GM12878 (cell line): ENCODE measurements around the gene PTCH2. TPM values are rescaled to one million over a fixed set of nuclear protein-coding genes. Genes with fewer than 3 reads are reported as not detected.

Experiments
- ASH2L ChIP-seq: fragments of 300-600, 200-600 bp; sonication (generic); IDR thresholded peaks from 2 replicates; pipeline ENCODE4 v1.6.1; 2017; ENCODE audit warnings: low read depth, mild to moderate bottlenecking, borderline replicate concordance
- CREB1 ChIP-seq: IDR thresholded peaks from 2 replicates; pipeline ENCODE4 v1.6.1; 2012; ENCODE audit warnings: low read depth, mild to moderate bottlenecking, inconsistent platforms
- CREM ChIP-seq: IDR thresholded peaks from 2 replicates; pipeline ENCODE4 v1.6.1; 2014; ENCODE audit warnings: antibody characterized with exemption, low read depth
- EED ChIP-seq: sonication (generic); IDR thresholded peaks from 2 replicates; pipeline ENCODE4 v1.6.1; 2016; ENCODE audit warnings: antibody characterized with exemption, low read depth
- MLLT1 ChIP-seq: fragments of 450-650 bp; IDR thresholded peaks from 2 replicates; pipeline ENCODE4 v1.6.1; 2016; ENCODE audit warnings: mild to moderate bottlenecking
- PKNOX1 ChIP-seq: fragments of 450-650 bp; IDR thresholded peaks from 2 replicates; pipeline ENCODE4 v1.6.1; 2016; ENCODE audit warnings: mild to moderate bottlenecking
- RFX5 ChIP-seq: IDR thresholded peaks from 2 replicates; pipeline ENCODE4 v1.6.1; 2011; ENCODE audit warnings: low read depth, low read length, improper control_type of control experiment
- RUNX3 ChIP-seq: IDR thresholded peaks from 2 replicates; pipeline ENCODE4 v1.6.1; 2012; ENCODE audit warnings: low read length, inconsistent platforms
- SIX5 ChIP-seq: IDR thresholded peaks from 2 replicates; pipeline ENCODE4 v1.6.1; 2011; ENCODE audit warnings: mild to moderate bottlenecking, low read depth, low read length, moderate library complexity; ENCODE audit not compliant: severe bottlenecking
- STAT1 ChIP-seq: fragments of 450-650 bp; conservative IDR thresholded peaks from 2 replicates; pipeline ENCODE4 v1.6.1; 2014; ENCODE audit warnings: antibody characterized with exemption, mild to moderate bottlenecking
- TBL1XR1 ChIP-seq: IDR thresholded peaks from 2 replicates; pipeline ENCODE4 v1.6.1; 2012; ENCODE audit warnings: low read depth, low read length, improper control_type of control experiment
- YY1 ChIP-seq: IDR thresholded peaks from 2 replicates; pipeline ENCODE4 v1.6.1; 2011; ENCODE audit warnings: low read depth, mild to moderate bottlenecking, low read length
- ZBTB33 ChIP-seq: fragments of 450-650 bp; IDR thresholded peaks from 2 replicates; pipeline ENCODE4 v1.6.1; 2017; ENCODE audit warnings: mild to moderate bottlenecking
- ZBTB4 ChIP-seq: fragments of 450-650 bp; formaldehyde crosslinking; IDR thresholded peaks from 2 replicates; pipeline ENCODE4 v1.4.0; 2022; ENCODE audit warnings: mild to moderate bottlenecking, moderate library complexity
- polyA plus RNA-seq, 11 experiments: library from polyadenylated mRNA; depleted of rRNA in 4 of 11; unstranded in 6 of 11; stranded (reverse) in 5 of 11; fragments of >200 nt; fragmentation: Nextera tagmentation in 4 of 11; fragmentation: Illumina TruSeq in 1 of 11; extraction: Ambion mirVana in 4 of 11; extraction: Trizol in 1 of 11; gene quantifications; 1 replicate in 1 of 11; 2 replicates in 10 of 11; pipeline versions ENCODE4 v1.2.1 to v1.2.3, GENCODE V29; 2011 to 2016; ENCODE audit warnings: inconsistent platforms in 2 of 11, missing spikeins in 2 of 11, low read depth in 1 of 11
- total RNA-seq, 4 experiments: library from RNA; depleted of rRNA in 3 of 4; stranded (reverse); fragments of >200 nt in 3 of 4; fragmentation: Illumina TruSeq in 1 of 4; extraction: Trizol in 1 of 4; gene quantifications; 2 replicates each; pipeline versions ENCODE4 v1.2.1 to v1.2.3, GENCODE V29; 2013 to 2021
- TF ChIP-seq, protein P1 (sequence below): fragments of 450-650 bp; IDR thresholded peaks from 2 replicates; pipeline ENCODE4 v1.6.1; 2017; ENCODE audit warnings: mild to moderate bottlenecking, moderate library complexity

Gene PTCH2
- total and polyA plus RNA-seq, 10 of the 15 experiments (the other 5 are each of a cell fraction or from before 2014, with no cell fraction given) = 0.03 to 8.4 (median 0.10) TPM

DNA sequence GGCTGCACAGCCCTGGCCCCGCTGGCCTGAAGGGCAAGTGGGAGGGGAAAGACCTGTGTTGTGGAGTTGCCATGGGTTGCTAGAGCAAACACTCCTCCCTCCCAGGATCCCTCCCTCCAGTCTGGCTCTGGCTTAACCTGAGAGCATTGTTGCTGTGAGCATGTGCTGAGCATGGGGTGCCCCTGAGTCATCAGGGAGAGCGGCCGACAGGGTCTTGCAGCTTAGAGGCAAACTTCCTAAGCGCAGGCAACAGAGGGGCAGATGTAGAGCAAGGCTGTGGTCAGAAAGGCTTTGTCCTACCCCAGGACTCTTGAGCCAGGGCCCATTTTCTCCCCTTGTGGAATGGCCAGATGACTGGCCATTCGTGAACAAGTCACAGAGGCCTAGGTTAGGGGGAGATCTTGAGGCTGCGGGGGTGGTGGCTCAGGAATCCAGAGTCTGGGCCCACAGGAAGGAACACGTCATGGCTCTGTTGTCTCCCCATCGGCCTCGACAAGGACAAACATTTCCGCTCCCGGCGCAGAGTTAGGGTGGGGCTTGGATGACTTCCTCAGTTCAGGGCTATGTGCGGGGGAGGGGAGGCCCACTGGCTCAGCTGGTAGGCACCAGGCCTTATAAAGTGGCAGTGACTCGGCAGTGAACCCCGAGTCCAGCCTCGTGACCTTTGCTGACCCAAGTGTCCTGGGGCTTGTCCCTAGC lies 35.5 kb downstream of the PTCH2 start (continued):
- TF ChIP-seq, protein P1, sequence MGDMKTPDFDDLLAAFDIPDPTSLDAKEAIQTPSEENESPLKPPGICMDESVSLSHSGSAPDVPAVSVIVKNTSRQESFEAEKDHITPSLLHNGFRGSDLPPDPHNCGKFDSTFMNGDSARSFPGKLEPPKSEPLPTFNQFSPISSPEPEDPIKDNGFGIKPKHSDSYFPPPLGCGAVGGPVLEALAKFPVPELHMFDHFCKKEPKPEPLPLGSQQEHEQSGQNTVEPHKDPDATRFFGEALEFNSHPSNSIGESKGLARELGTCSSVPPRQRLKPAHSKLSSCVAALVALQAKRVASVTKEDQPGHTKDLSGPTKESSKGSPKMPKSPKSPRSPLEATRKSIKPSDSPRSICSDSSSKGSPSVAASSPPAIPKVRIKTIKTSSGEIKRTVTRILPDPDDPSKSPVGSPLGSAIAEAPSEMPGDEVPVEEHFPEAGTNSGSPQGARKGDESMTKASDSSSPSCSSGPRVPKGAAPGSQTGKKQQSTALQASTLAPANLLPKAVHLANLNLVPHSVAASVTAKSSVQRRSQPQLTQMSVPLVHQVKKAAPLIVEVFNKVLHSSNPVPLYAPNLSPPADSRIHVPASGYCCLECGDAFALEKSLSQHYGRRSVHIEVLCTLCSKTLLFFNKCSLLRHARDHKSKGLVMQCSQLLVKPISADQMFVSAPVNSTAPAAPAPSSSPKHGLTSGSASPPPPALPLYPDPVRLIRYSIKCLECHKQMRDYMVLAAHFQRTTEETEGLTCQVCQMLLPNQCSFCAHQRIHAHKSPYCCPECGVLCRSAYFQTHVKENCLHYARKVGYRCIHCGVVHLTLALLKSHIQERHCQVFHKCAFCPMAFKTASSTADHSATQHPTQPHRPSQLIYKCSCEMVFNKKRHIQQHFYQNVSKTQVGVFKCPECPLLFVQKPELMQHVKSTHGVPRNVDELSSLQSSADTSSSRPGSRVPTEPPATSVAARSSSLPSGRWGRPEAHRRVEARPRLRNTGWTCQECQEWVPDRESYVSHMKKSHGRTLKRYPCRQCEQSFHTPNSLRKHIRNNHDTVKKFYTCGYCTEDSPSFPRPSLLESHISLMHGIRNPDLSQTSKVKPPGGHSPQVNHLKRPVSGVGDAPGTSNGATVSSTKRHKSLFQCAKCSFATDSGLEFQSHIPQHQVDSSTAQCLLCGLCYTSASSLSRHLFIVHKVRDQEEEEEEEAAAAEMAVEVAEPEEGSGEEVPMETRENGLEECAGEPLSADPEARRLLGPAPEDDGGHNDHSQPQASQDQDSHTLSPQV = peak; percentile 44; the same call in 1 of the 2 replicates
- TF ChIP-seq RUNX3 = no peak
- no peak for TF ChIP-seq CREB1
- no peak; the same call in 1 of the 2 replicates for TF ChIP-seq EED
- peak; percentile 80; the same call in 1 of the 2 replicates for TF ChIP-seq STAT1
- TF ChIP-seq ZBTB4 (CRISPR knock-in tag) = no peak
- TF ChIP-seq YY1 = peak; percentile 6; the same call in 1 of the 2 replicates
- TF ChIP-seq CREM = peak; percentile 67; the same call in 1 of the 2 replicates
- TF ChIP-seq ZBTB33 = no peak
- peak; percentile 78 for TF ChIP-seq RFX5
- 0 out of 2 replicates have a peak, but pooled peaks have one; percentile 8 for TF ChIP-seq PKNOX1
- TF ChIP-seq TBL1XR1 = no peak
- TF ChIP-seq ASH2L = no peak; the same call in 1 of the 2 replicates
- no peak for TF ChIP-seq SIX5
- peak; percentile 47; the same call in 1 of the 2 replicates for TF ChIP-seq MLLT1
